IPS-18c (cell line): ENCODE measurements around the gene LARP7.
"Not testable (repeated sequence)": the region's sequence is repeated elsewhere in the genome, so short reads cannot be mapped to it uniquely, and the experiment has no call there.

Source experiments
- H3K4me3 ChIP-seq: 2 replicates; pipeline ENCODE4 v1.7.0; 2013; ENCODE audit warnings: low read depth, mild to moderate bottlenecking, low read length, moderate library complexity; ENCODE audit not compliant: insufficient read depth
- H3K9me3 ChIP-seq: one replicate; pipeline ENCODE4 v1.6.1; 2013; ENCODE audit warnings: mild to moderate bottlenecking, low read length, moderate library complexity; ENCODE audit not compliant: control insufficient read depth, insufficient read depth

The LARP7 gene

DNA sequence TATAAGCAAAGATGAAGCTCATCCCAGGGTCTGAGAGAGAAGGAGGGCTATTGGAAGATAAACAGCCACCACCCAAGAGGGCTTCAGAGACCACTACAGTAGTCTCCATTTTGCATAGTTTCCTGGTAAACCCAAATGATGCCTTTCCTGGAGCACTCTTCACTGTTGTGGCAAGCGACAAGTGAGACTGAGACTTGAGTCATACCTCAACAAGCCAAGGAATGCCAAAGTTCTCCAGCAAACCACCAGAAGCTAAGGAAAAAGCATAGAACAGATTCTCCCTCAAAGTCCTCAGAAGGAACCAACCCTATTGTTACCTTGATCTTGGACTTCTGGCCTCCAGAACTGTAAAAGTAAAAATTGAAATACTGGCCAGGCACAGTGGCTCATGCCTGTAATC is 65.9 kb downstream of the LARP7 start:
- Histone ChIP-seq H3K9me3 (no peaks in the 10 kb centered on the region), H3K4me3 (no peak overlapping the region)

DNA sequence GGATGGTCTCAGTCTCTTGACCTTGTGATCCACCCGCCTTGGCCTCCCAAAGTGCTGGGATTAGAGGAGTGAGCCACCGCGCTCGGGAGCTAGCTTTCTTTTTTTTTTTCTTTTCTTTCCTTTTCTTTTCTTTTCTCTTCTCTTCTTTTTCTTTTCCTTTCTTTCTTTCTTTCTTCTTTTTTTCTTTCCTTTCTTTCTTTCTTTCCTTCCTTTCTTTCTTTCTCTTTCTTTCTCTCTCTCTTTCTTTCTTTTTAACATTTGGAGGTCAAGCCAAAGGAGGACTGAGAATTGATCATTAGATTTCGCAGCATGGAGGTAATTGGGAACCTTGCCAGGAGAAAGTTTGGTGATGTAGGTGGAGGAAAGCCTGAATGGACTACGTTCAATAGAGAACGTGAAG is 67.4 kb downstream of the LARP7 start:
- Histone ChIP-seq H3K9me3 (no peaks in the 10 kb centered on the region), H3K4me3 (peak overlapping the region; percentile 74; the same call in 1 of the 2 replicates)

DNA sequence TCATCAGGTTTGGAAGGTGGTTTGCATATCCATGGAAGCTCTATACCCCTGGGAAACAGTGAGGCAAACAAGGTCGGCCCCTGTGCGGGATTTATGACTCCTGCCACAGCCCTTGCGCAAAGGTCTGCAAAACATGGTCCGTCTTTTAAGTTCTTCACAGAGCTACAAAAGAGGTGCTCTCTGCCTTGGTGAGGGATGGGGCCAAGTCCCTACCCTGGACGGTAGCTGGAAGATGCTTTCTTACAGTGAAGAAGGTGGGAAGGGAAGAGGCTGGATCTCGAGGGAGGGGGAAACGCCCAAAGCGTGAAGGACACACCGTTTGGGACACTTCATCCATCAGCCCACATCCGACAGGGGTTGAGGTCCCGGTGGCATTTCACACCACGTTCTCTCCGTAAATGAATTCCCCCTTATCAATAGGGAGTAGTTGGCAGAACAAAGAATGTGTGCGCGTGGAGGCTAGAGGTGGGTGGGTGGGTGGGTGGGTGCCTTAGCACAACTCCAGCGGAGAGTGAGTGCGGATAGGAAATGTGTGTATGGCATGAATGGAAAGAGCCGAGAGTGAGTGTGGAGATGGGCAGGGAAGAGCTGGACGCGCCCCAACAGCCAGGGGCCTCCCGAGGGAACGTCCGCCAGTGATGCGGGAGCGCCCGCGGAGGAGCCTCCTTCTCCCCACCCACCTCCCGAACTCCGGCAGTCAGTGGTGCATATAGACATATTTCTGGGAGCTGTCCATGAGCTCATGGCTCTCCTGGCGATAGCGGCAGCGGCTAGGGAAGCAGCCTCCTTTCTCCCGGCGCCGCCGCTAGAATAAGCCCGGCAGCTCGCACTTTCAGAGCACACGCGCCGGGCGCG is 68.3 kb downstream of the LARP7 start:
- Histone ChIP-seq H3K9me3 (no peaks in the 10 kb centered on the region), H3K4me3 (peak overlapping the region; percentile 74)

GRCh38 chr4:112705891-112706839 is 69.2 kb downstream of the LARP7 start:
- H3K4me3 ChIP-seq: peak overlapping the region; percentile 74
- not testable (repeated sequence) for H3K9me3 ChIP-seq

- Histone ChIP-seq H3K4me3 (peak overlapping the region; percentile 47), H3K9me3 (no peaks in the 10 kb centered on the region)
Observed at GRCh38 chr4:112706840-112707207, 69.9 kb downstream of the LARP7 start.
